ENCODE results near the gene YJEFN3. TPM values are rescaled to one million over a fixed set of nuclear protein-coding genes. Genes with fewer than 3 reads are reported as not detected.

The YJEFN3 gene
- total and polyA plus RNA-seq, 4 donors, result 0.19 to 0.88 (median 0.63) TPM

- peaks cover 0 to 4% (median 0%) of the 10 kb centered on the region in 4 donors for H3K36me3 ChIP-seq (ENCODE audit: control insufficient read depth in 4 of 4, insufficient read depth in 3 of 4, low read depth in 1 of 4, low read length in 3 of 4)
- peaks cover 6 to 17% (median 11%) of the 10 kb centered on the region in 4 donors for H3K4me1 ChIP-seq (ENCODE audit: control insufficient read depth in 4 of 4, insufficient read depth in 4 of 4, low read length in 3 of 4)
- WGBS, result 96% methylated on average over 10 of the region's 10 CpGs
- TF ChIP-seq YY1 (IDR thresholded peaks at IDR 0.05) (no peak), RAD21 (IDR thresholded peaks at IDR 0.05) (no peak), FOXA1 (IDR thresholded peaks at IDR 0.05) (no peak), CTCF (IDR thresholded peaks at IDR 0.05; ENCODE audit: low read depth, low read length, missing input control) (no peak)
- DNase-seq (ENCODE audit: low spot score), result no peak
- no peak overlapping the region for H3K9ac ChIP-seq (ENCODE audit: low read depth in 1 of 2, low read length in 2 of 2)
- H3K27ac ChIP-seq (ENCODE audit: low read depth in 1 of 2, low read length in 2 of 2), result no peak overlapping the region
- H3K9me3 ChIP-seq (ENCODE audit: control insufficient read depth in 4 of 4, low read length in 3 of 4), result no peaks in the 10 kb centered on the region
- no peak overlapping the region for H3K4me3 ChIP-seq (ENCODE audit: low read depth in 1 of 3, low read length in 3 of 3)
- H3K27me3 ChIP-seq (ENCODE audit: control insufficient read depth in 4 of 4, insufficient read depth in 4 of 4, low read length in 3 of 4), result no peaks in the 10 kb centered on the region
Observed at GRCh38 chr19:19517235-19517619, 11.5 kb upstream of the YJEFN3 start.

- no peak overlapping the region for H3K27ac ChIP-seq (ENCODE audit: low read depth in 1 of 2, low read length in 2 of 2)
- no peaks in the 10 kb centered on the region for H3K9me3 ChIP-seq (ENCODE audit: control insufficient read depth in 4 of 4, low read length in 3 of 4)
- TF ChIP-seq RXRA (IDR thresholded peaks at IDR 0.05), result no peak
- TF ChIP-seq FOXA2 (IDR thresholded peaks at IDR 0.05), result no peak
- TF ChIP-seq JUND (IDR thresholded peaks at IDR 0.05), result no peak
- no peak for TF ChIP-seq HNF4A (conservative IDR thresholded peaks at IDR 0.05)
- no peak for TF ChIP-seq ZBTB33 (IDR thresholded peaks at IDR 0.05)
- TF ChIP-seq TAF1 (conservative IDR thresholded peaks at IDR 0.05), result no peak
- TF ChIP-seq SP1 (IDR thresholded peaks at IDR 0.05), result no peak
- TF ChIP-seq HNF4G (IDR thresholded peaks at IDR 0.05), result no peak
- no peak for TF ChIP-seq EGR1 (IDR thresholded peaks at IDR 0.05; ENCODE audit: low read depth in 2 of 2)
- TF ChIP-seq RAD21 (IDR thresholded peaks at IDR 0.05), result no peak
- TF ChIP-seq NR2F2 (IDR thresholded peaks at IDR 0.05), result no peak
- no peak for TF ChIP-seq MAX (IDR thresholded peaks at IDR 0.05)
- DNase-seq (ENCODE audit: low spot score), result no peak
- H3K36me3 ChIP-seq (ENCODE audit: control insufficient read depth in 4 of 4, insufficient read depth in 3 of 4, low read depth in 1 of 4, low read length in 3 of 4), result peaks cover 0 to 4% (median under 1%) of the 10 kb centered on the region in 4 donors
- H3K4me1 ChIP-seq (ENCODE audit: control insufficient read depth in 4 of 4, insufficient read depth in 4 of 4, low read length in 3 of 4), result peaks cover 1 to 11% (median 5%) of the 10 kb centered on the region in 4 donors
- H3K4me3 ChIP-seq (ENCODE audit: low read depth in 1 of 3, low read length in 3 of 3), result no peak overlapping the region
- H3K9ac ChIP-seq (ENCODE audit: low read depth in 1 of 2, low read length in 2 of 2), result no peak overlapping the region
- no peaks in the 10 kb centered on the region for H3K27me3 ChIP-seq (ENCODE audit: control insufficient read depth in 4 of 4, insufficient read depth in 4 of 4, low read length in 3 of 4)
- WGBS, result 90% methylated on average over 6 of the region's 6 CpGs
Observed at GRCh38 chr19:19520989-19521388, 7.7 kb upstream of the YJEFN3 start.

GRCh38 chr19:19523177-19523576, 5.5 kb upstream of the YJEFN3 start:
- Histone ChIP-seq H3K27me3 (ENCODE audit: control insufficient read depth in 4 of 4, insufficient read depth in 4 of 4, low read length in 3 of 4) (no peaks in the 10 kb centered on the region), H3K4me1 (ENCODE audit: control insufficient read depth in 4 of 4, insufficient read depth in 4 of 4, low read length in 3 of 4) (no peaks in the 10 kb centered on the region), H3K36me3 (ENCODE audit: control insufficient read depth in 4 of 4, insufficient read depth in 3 of 4, low read depth in 1 of 4, low read length in 3 of 4) (peaks cover 2 to 9% (median 6%) of the 10 kb centered on the region in 4 donors), H3K4me3 (ENCODE audit: low read depth in 1 of 3, low read length in 3 of 3) (no peak overlapping the region), H3K9me3 (ENCODE audit: control insufficient read depth in 4 of 4, low read length in 3 of 4) (no peaks in the 10 kb centered on the region), H3K9ac (ENCODE audit: low read depth in 1 of 2, low read length in 2 of 2) (no peak overlapping the region), H3K27ac (ENCODE audit: low read depth in 1 of 2, low read length in 2 of 2) (no peak overlapping the region)
- 95% methylated on average over 3 of the region's 3 CpGs for WGBS
- DNase-seq (ENCODE audit: low spot score), result no peak
- TF ChIP-seq JUND (IDR thresholded peaks at IDR 0.05) (no peak), ZBTB33 (IDR thresholded peaks at IDR 0.05) (no peak), EGR1 (IDR thresholded peaks at IDR 0.05; ENCODE audit: low read depth in 2 of 2) (no peak), CTCF (IDR thresholded peaks at IDR 0.05; ENCODE audit: low read depth, low read length, missing input control) (no peak), HNF4A (conservative IDR thresholded peaks at IDR 0.05) (no peak), FOXA1 (IDR thresholded peaks at IDR 0.05) (no peak), RAD21 (IDR thresholded peaks at IDR 0.05) (no peak), MAX (IDR thresholded peaks at IDR 0.05) (no peak), GABPA (IDR thresholded peaks at IDR 0.05 in 1 of 2, conservative IDR thresholded peaks at IDR 0.05 in 1 of 2) (no peak), ATF3 (IDR thresholded peaks at IDR 0.05) (no peak)
